H9 (cell line): ENCODE measurements around the gene RABGEF1. TPM values are rescaled to one million over a fixed set of nuclear protein-coding genes. Genes with fewer than 3 reads are reported as not detected.
"Not testable (repeated sequence)": the region's sequence is repeated elsewhere in the genome, so short reads cannot be mapped to it uniquely, and the experiment has no call there.

Experiments
- DNase-seq: peaks from one replicate; pipeline ENCODE4 v3.0.0-alpha.2; 2017
- H2AFZ ChIP-seq: one replicate; pipeline ENCODE4 v1.6.1; 2013; ENCODE audit warnings: mild to moderate bottlenecking, low read length, control low read depth, moderate library complexity
- H2AK5ac ChIP-seq: 2 replicates; pipeline ENCODE4 v1.6.1; 2013; ENCODE audit warnings: low read length, control low read depth, mixed read lengths; ENCODE audit not compliant: insufficient read length
- H2BK120ac ChIP-seq: one replicate; pipeline ENCODE4 v1.6.1; 2013; ENCODE audit warnings: low read depth, mild to moderate bottlenecking, low read length, control low read depth, inconsistent platforms; ENCODE audit not compliant: poor library complexity, severe bottlenecking
- H2BK12ac ChIP-seq: 2 replicates; pipeline ENCODE4 v1.6.1; 2013; ENCODE audit warnings: low read length, control low read depth, mixed read lengths, low read depth; ENCODE audit not compliant: insufficient read length
- H2BK15ac ChIP-seq: 2 replicates; pipeline ENCODE4 v1.6.1; 2013; ENCODE audit warnings: low read depth, low read length, control low read depth
- H2BK20ac ChIP-seq: one replicate; pipeline ENCODE4 v1.6.1; 2013; ENCODE audit warnings: low read depth, mild to moderate bottlenecking, low read length, control low read depth, inconsistent platforms; ENCODE audit not compliant: poor library complexity, severe bottlenecking
- H2BK5ac ChIP-seq: 2 replicates; pipeline ENCODE4 v1.6.1; 2013; ENCODE audit warnings: low read length, control low read depth, mixed read lengths; ENCODE audit not compliant: insufficient read length
- H3K14ac ChIP-seq: 2 replicates; pipeline ENCODE4 v1.6.1; 2013; ENCODE audit warnings: low read length, control low read depth; ENCODE audit not compliant: insufficient read depth
- H3K18ac ChIP-seq: 2 replicates; pipeline ENCODE4 v1.6.1; 2013; ENCODE audit warnings: low read depth, mild to moderate bottlenecking, mixed read lengths, low read length, control low read depth; ENCODE audit not compliant: insufficient read length
- H3K23ac ChIP-seq: 2 replicates; pipeline ENCODE4 v1.6.1; 2013; ENCODE audit warnings: low read length, control low read depth, mixed read lengths, low read depth; ENCODE audit not compliant: insufficient read length
- H3K23me2 ChIP-seq: 2 replicates; pipeline ENCODE4 v1.6.1; 2013; ENCODE audit warnings: low read depth, mild to moderate bottlenecking, mixed read lengths, low read length, control low read depth; ENCODE audit not compliant: insufficient read length, poor library complexity, severe bottlenecking
- H3K27ac ChIP-seq: 2 replicates; pipeline ENCODE4 v1.5.1; 2013; ENCODE audit warnings: low read length, control low read depth, mixed read lengths, low read depth; ENCODE audit not compliant: insufficient read length
- H3K27me3 ChIP-seq: 2 replicates; pipeline ENCODE4 v1.6.1; 2013; ENCODE audit warnings: low read length, control low read depth, inconsistent platforms; ENCODE audit not compliant: insufficient read depth
- H3K4ac ChIP-seq: 2 replicates; pipeline ENCODE4 v1.6.1; 2013; ENCODE audit warnings: low read depth, mild to moderate bottlenecking, control low read depth, inconsistent platforms, low read length, moderate library complexity
- H3K4me1 ChIP-seq: 2 replicates; pipeline ENCODE4 v1.6.1; 2013; ENCODE audit warnings: low read length, control low read depth, inconsistent platforms; ENCODE audit not compliant: insufficient read depth
- H3K4me2 ChIP-seq: 2 replicates; pipeline ENCODE4 v1.6.1; 2013; ENCODE audit warnings: low read length, control low read depth, mixed read lengths; ENCODE audit not compliant: insufficient read length, insufficient read depth
- H3K56ac ChIP-seq: 2 replicates; pipeline ENCODE4 v1.6.1; 2013; ENCODE audit warnings: low read depth, mild to moderate bottlenecking, mixed read lengths, low read length, control low read depth; ENCODE audit not compliant: insufficient read length
- H3K79me1 ChIP-seq: 2 replicates; pipeline ENCODE4 v1.6.1; 2013; ENCODE audit warnings: low read depth, mild to moderate bottlenecking, moderate library complexity, low read length, control low read depth, inconsistent platforms; ENCODE audit not compliant: insufficient read depth, poor library complexity, severe bottlenecking
- H3K79me2 ChIP-seq: 2 replicates; pipeline ENCODE4 v1.6.1; 2013; ENCODE audit warnings: low read length, control low read depth, inconsistent platforms; ENCODE audit not compliant: insufficient read depth
- H3K9ac ChIP-seq: 2 replicates; pipeline ENCODE4 v1.6.1; 2013; ENCODE audit warnings: low read length, control low read depth, mixed read lengths; ENCODE audit not compliant: insufficient read length; ENCODE audit errors: extremely low read depth
- H3K9me3 ChIP-seq: one replicate; pipeline ENCODE4 v1.6.1; 2013; ENCODE audit warnings: low read depth, low read length, inconsistent platforms; ENCODE audit not compliant: control insufficient read depth
- H3T11ph ChIP-seq: one replicate; pipeline ENCODE4 v1.6.1; 2013; ENCODE audit warnings: mild to moderate bottlenecking, low read length, control low read depth, inconsistent platforms
- H4K20me1 ChIP-seq: one replicate; pipeline ENCODE4 v1.6.1; 2013; ENCODE audit not compliant: control insufficient read depth, insufficient read length, insufficient read depth
- H4K5ac ChIP-seq: 2 replicates; pipeline ENCODE4 v1.6.1; 2013; ENCODE audit warnings: low read depth, mild to moderate bottlenecking, mixed read lengths, low read length, control low read depth; ENCODE audit not compliant: insufficient read length
- H4K8ac ChIP-seq: replicated peaks from 2 replicates; pipeline ENCODE4 v1.6.1; 2013; ENCODE audit warnings: low read length, control low read depth, mixed read lengths, low read depth; ENCODE audit not compliant: insufficient read length
- H4K91ac ChIP-seq: 2 replicates; pipeline ENCODE4 v1.6.1; 2013; ENCODE audit warnings: low read depth, mild to moderate bottlenecking, moderate library complexity, mixed read lengths, low read length, control low read depth; ENCODE audit not compliant: insufficient read length
- H3K27ac Mint-ChIP-seq, 3 experiments: 2 replicates in 2 of 3; 3 replicates in 1 of 3; pipeline ENCODE4 v1.8.0; 2020 to 2021; ENCODE audit warnings: mixed read lengths in 3 of 3, mild to moderate bottlenecking in 1 of 3, moderate library complexity in 1 of 3
- H3K27me3 Mint-ChIP-seq: 2 replicates; pipeline ENCODE4 v1.8.0; 2021; ENCODE audit warnings: low read depth, mild to moderate bottlenecking, moderate library complexity, mixed read lengths
- H3K36me3 Mint-ChIP-seq, 3 experiments: 2 replicates in 2 of 3; 3 replicates in 1 of 3; pipeline ENCODE4 v1.8.0; 2020 to 2021; ENCODE audit warnings: low read depth in 3 of 3, mixed read lengths in 3 of 3; ENCODE audit not compliant: insufficient read depth in 1 of 3
- H3K4me1 Mint-ChIP-seq, 2 experiments: 2 replicates each; pipeline ENCODE4 v1.8.0; 2020; ENCODE audit warnings: mixed read lengths in 2 of 2
- H3K4me3 Mint-ChIP-seq, 2 experiments: 2 replicates in 1 of 2; 3 replicates in 1 of 2; pipeline ENCODE4 v1.8.0; 2020 to 2021; ENCODE audit warnings: mild to moderate bottlenecking in 2 of 2, mixed read lengths in 2 of 2, moderate library complexity in 1 of 2
- H3K9me3 Mint-ChIP-seq, 2 experiments: 2 replicates in 1 of 2; 3 replicates in 1 of 2; pipeline ENCODE4 v1.8.0; 2020; ENCODE audit warnings: mild to moderate bottlenecking in 2 of 2, mixed read lengths in 2 of 2, moderate library complexity in 1 of 2
- CTCF ChIP-seq: fragments of 200-600 bp; sonication (generic); conservative IDR thresholded peaks from 3 replicates; pipeline ENCODE4 v1.8.0; 2021; ENCODE audit warnings: antibody characterized with exemption, mild to moderate bottlenecking
- WGBS: extraction: QIAGEN DNeasy Blood & Tissue Kit; methylation state at CpG from one replicate; pipeline ENCODE4 v1.1.7; 2013; ENCODE audit warnings: missing lambda C conversion rate, low lambda C conversion rate, mixed read lengths; ENCODE audit not compliant: insufficient read length; ENCODE audit errors: extremely low coverage; 5-methylcytosine and 5-hydroxymethylcytosine counted together
- total RNA-seq: library from RNA; stranded (reverse); gene quantifications from 2 replicates; pipeline ENCODE4 v1.2.1, GENCODE V29; 2021

Gene RABGEF1
- total RNA-seq, 1 experiment from 2014 or later: 17.3 TPM

- Mint-ChIP-seq H3K4me1 (no peaks in the 10 kb centered on the region), H3K27ac (no peak overlapping the region), H3K36me3 (peaks cover 14 to 30% (median 30%) of the 10 kb centered on the region in 3 experiments), H3K4me3 (no peak overlapping the region), H3K27me3 (no peaks in the 10 kb centered on the region), H3K9me3 (peaks cover 6 to 8% of the 10 kb centered on the region in 2 experiments; a peak in 4 of 5 replicates)
- no peak overlapping the region for H3K14ac ChIP-seq
- no peak overlapping the region for H2BK5ac ChIP-seq
- H3K23me2 ChIP-seq: no peaks in the 10 kb centered on the region
- no peak overlapping the region for H3K4ac ChIP-seq
- H3K56ac ChIP-seq: no peak overlapping the region
- H3T11ph ChIP-seq: no peak overlapping the region
- no peak overlapping the region for H2BK15ac ChIP-seq
- H3K79me2 ChIP-seq: no peaks in the 10 kb centered on the region
- no peak overlapping the region for H2BK12ac ChIP-seq
- no peak overlapping the region for H3K18ac ChIP-seq
- H4K8ac ChIP-seq: no peak overlapping the region
- no peak overlapping the region for H2BK20ac ChIP-seq
- H3K9ac ChIP-seq: no peak overlapping the region
- H4K20me1 ChIP-seq: no peaks in the 10 kb centered on the region
- H3K4me1 ChIP-seq: no peaks in the 10 kb centered on the region
- H2AK5ac ChIP-seq: no peak overlapping the region
- H3K9me3 ChIP-seq: no peaks in the 10 kb centered on the region
- H4K5ac ChIP-seq: no peak overlapping the region
- H3K4me2 ChIP-seq: no peak overlapping the region
- DNase-seq: no peak
- no peaks in the 10 kb centered on the region for H3K27me3 ChIP-seq
- no peak for TF ChIP-seq CTCF
- H4K91ac ChIP-seq: no peak overlapping the region
- no peak overlapping the region for H2BK120ac ChIP-seq
- H3K79me1 ChIP-seq: no peaks in the 10 kb centered on the region
- H2AFZ ChIP-seq: no peak overlapping the region
- H3K23ac ChIP-seq: no peak overlapping the region
- H3K27ac ChIP-seq: no peak overlapping the region
Observed at GRCh38 chr7:66707825-66708224, 32.7 kb upstream of the RABGEF1 start.

- not testable (repeated sequence) for H3K9me3 ChIP-seq, H4K8ac ChIP-seq, H3K56ac ChIP-seq, DNase-seq, H2AK5ac ChIP-seq, H2BK120ac ChIP-seq, H3K27ac ChIP-seq, H3K4me1 ChIP-seq, H3K14ac ChIP-seq, H3K27ac Mint-ChIP-seq, H3K79me2 ChIP-seq, H2BK5ac ChIP-seq, H3T11ph ChIP-seq, H4K5ac ChIP-seq, H4K91ac ChIP-seq, H3K9me3 Mint-ChIP-seq, H2BK15ac ChIP-seq, H3K27me3 ChIP-seq, H3K9ac ChIP-seq, H3K18ac ChIP-seq, H4K20me1 ChIP-seq, H3K23ac ChIP-seq, H2BK20ac ChIP-seq, H3K4me1 Mint-ChIP-seq, H3K4me3 Mint-ChIP-seq, H3K4me2 ChIP-seq, H3K79me1 ChIP-seq, H3K4ac ChIP-seq, H3K27me3 Mint-ChIP-seq, H2BK12ac ChIP-seq, H3K23me2 ChIP-seq, H2AFZ ChIP-seq
- peaks cover 26 to 52% (median 38%) of the 10 kb centered on the region in 3 experiments for H3K36me3 Mint-ChIP-seq
- no CpG with 5 or more reads among the region's 4 CpGs for WGBS
Observed at GRCh38 chr7:66710752-66711151, 29.8 kb upstream of the RABGEF1 start.
